Thyroid gland (tissue), 4 donors: ENCODE data around the gene FOXS1.

ENCODE experiments used
- POLR2A ChIP-seq, 2 donors: fragments of 450-650 bp; IDR thresholded peaks; one replicate each; pipeline ENCODE4 v1.6.1; 2017; ENCODE audit warnings: antibody characterized with exemption in 2 of 2, mild to moderate bottlenecking in 2 of 2, moderate library complexity in 1 of 2
- TF ChIP-seq, protein P1 (sequence below), 6 experiments: fragments of 200-600 bp in 3 of 6; fragments of 450-650 bp in 3 of 6; sonication (generic) in 3 of 6; IDR thresholded peaks; one replicate each; pipeline ENCODE4 v1.5.1; 2016 to 2019; ENCODE audit warnings: antibody characterized with exemption in 6 of 6, mild to moderate bottlenecking in 2 of 6, inconsistent platforms in 1 of 6, moderate library complexity in 1 of 6

DNA sequence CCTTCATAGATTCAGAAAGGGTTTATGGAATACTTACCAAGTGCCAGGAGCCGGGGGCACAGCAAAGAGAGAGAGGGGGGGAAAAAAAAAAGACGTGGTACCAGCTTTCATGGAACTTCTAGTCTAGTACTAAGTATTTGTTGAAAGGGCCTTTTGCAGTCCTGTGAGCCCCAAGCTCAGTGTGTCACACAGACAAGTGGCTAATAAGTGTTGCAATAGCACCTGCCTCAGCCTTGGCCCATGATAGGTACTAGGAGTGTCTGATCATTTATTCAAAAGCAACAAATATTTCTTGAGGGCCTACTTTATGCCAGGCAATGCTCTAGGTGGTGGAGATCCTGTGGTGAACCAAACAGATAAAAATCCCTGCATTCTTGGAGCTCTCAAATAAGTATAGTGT lies 18.3 kb downstream of the FOXS1 start:
- TF ChIP-seq, protein P1, sequence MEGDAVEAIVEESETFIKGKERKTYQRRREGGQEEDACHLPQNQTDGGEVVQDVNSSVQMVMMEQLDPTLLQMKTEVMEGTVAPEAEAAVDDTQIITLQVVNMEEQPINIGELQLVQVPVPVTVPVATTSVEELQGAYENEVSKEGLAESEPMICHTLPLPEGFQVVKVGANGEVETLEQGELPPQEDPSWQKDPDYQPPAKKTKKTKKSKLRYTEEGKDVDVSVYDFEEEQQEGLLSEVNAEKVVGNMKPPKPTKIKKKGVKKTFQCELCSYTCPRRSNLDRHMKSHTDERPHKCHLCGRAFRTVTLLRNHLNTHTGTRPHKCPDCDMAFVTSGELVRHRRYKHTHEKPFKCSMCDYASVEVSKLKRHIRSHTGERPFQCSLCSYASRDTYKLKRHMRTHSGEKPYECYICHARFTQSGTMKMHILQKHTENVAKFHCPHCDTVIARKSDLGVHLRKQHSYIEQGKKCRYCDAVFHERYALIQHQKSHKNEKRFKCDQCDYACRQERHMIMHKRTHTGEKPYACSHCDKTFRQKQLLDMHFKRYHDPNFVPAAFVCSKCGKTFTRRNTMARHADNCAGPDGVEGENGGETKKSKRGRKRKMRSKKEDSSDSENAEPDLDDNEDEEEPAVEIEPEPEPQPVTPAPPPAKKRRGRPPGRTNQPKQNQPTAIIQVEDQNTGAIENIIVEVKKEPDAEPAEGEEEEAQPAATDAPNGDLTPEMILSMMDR (IDR thresholded peaks at IDR 0.05) = no peak
- no peak for TF ChIP-seq POLR2A (IDR thresholded peaks at IDR 0.05)
